Vagina (tissue), 2 donors: ENCODE results near the gene ATRIP. TPM values are rescaled to one million over a fixed set of nuclear protein-coding genes. Genes with fewer than 3 reads are reported as not detected.

ENCODE experiments used
- DNase-seq, 2 donors: peaks; one replicate each; pipeline ENCODE4 v3.0.0-alpha.2; 2017; ENCODE audit errors: extremely low spot score in 2 of 2
- H3K27ac ChIP-seq: fragments of 200-600 bp; sonication (generic); one replicate; pipeline ENCODE4 v1.5.1; 2019
- H3K27me3 ChIP-seq: fragments of 200-600 bp; sonication (generic); one replicate; pipeline ENCODE4 v1.5.1; 2019
- H3K36me3 ChIP-seq, 2 donors: fragments of 200-600 bp; sonication (generic); one replicate each; pipeline ENCODE4 v1.5.1; 2017 to 2019
- H3K4me1 ChIP-seq: fragments of 200-600 bp; sonication (generic); one replicate; pipeline ENCODE4 v1.5.1; 2019
- H3K4me3 ChIP-seq, 2 donors: fragments of 200-600 bp; sonication (generic); 1 replicate in 1 of 2; 2 replicates in 1 of 2; pipeline ENCODE4 v1.5.1; 2016 to 2019
- H3K9me3 ChIP-seq: fragments of 200-600 bp; sonication (generic); one replicate; pipeline ENCODE4 v1.5.1; 2019
- POLR2A ChIP-seq, 2 donors: fragments of 450-650 bp; IDR thresholded peaks; one replicate each; pipeline ENCODE4 v1.6.1; 2017; ENCODE audit warnings: antibody characterized with exemption in 2 of 2, mild to moderate bottlenecking in 2 of 2, moderate library complexity in 2 of 2
- POLR2AphosphoS5 ChIP-seq, 2 donors: sonication (generic); formaldehyde crosslinking; IDR thresholded peaks; one replicate each; pipeline ENCODE4 v1.9.0; 2017; ENCODE audit warnings: antibody characterized with exemption in 2 of 2, mild to moderate bottlenecking in 2 of 2, low read depth in 1 of 2; ENCODE audit not compliant: insufficient read depth in 1 of 2
- intact Hi-C: fragments of 100-400 bp; cut with DNase I; formaldehyde crosslinking; loops from one replicate; pipeline ENCODE4 v1.15.1; 2023
- total RNA-seq: library from RNA; depleted of rRNA; stranded (reverse); fragments of >200 nt; gene quantifications from one replicate; pipeline ENCODE4 v1.2.3, GENCODE V29; 2016
- TF ChIP-seq, protein P1 (sequence below), 3 experiments: fragments of 450-650 bp in 2 of 3; fragments of 200-600 bp in 1 of 3; sonication (generic) in 1 of 3; IDR thresholded peaks; one replicate each; pipeline ENCODE4 v1.5.1; 2017 to 2019; ENCODE audit warnings: antibody characterized with exemption in 3 of 3, mild to moderate bottlenecking in 2 of 3, moderate library complexity in 2 of 3

Gene ATRIP
- total RNA-seq, 1 donor from 2014 or later: 13.8 TPM

DNA sequence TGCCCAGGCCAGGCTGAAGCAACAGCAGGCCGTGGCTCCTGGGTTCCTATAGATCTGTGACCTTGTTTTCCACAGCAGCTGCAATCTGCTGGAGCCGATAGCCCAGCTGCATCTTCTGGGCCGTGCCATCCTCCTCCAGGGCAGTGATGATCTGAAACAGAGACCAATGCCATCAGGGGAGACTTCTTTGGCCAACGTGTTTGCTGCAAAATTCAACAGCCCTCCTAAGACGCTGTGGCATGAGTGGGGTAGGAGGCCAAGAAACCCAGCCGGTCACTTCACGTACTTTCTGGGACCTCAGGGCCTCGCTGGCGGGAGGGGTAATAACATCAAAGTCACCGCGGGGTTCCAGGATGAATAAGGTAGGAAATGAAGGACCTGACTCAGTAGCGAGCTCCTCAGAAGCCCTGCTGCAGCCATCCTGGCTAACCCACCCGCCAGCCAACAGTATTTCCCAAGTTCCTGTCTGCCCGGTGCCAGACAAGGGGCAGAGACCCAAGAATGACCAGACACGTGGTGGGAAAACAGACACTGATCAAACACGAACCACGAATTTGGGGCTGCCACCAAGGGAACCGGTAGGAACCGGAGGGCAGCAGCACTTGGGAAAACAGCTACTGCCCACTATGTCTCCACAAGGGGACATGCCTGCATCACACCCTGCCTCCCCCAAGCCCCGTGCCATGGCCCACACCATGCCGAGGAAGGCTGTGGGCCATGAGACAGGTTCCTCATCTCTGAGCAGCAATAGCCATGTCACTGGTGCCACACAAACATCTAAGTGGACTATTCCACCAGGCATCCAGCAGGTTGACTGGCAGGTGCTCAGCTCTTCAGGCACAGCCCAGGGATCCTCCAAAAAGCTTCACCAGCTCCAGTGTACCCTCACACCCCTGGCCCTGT is 41.8 kb upstream of the ATRIP start:
- DNase-seq: peak in 1 of 2 donors; percentile 91
- peaks cover 12% of the 10 kb centered on the region for H3K4me1 ChIP-seq
- no peaks in the 10 kb centered on the region for H3K27me3 ChIP-seq
- no peak overlapping the region for H3K4me3 ChIP-seq
- peaks cover 0 to 51% of the 10 kb centered on the region in 2 donors for H3K36me3 ChIP-seq
- H3K9me3 ChIP-seq: no peaks in the 10 kb centered on the region
- intact Hi-C loops: loop anchor here (5.0 kb wide), 1 partner anchor 33 kb away; no protein-coding TSS in a partner anchor
- H3K27ac ChIP-seq: peak overlapping the region; percentile 82
- TF ChIP-seq POLR2AphosphoS5 (IDR thresholded peaks at IDR 0.05; ENCODE audit: insufficient read depth in 1 of 2, low read depth in 1 of 2) (no peak), POLR2A (IDR thresholded peaks at IDR 0.05) (no peak)
- TF ChIP-seq, protein P1, sequence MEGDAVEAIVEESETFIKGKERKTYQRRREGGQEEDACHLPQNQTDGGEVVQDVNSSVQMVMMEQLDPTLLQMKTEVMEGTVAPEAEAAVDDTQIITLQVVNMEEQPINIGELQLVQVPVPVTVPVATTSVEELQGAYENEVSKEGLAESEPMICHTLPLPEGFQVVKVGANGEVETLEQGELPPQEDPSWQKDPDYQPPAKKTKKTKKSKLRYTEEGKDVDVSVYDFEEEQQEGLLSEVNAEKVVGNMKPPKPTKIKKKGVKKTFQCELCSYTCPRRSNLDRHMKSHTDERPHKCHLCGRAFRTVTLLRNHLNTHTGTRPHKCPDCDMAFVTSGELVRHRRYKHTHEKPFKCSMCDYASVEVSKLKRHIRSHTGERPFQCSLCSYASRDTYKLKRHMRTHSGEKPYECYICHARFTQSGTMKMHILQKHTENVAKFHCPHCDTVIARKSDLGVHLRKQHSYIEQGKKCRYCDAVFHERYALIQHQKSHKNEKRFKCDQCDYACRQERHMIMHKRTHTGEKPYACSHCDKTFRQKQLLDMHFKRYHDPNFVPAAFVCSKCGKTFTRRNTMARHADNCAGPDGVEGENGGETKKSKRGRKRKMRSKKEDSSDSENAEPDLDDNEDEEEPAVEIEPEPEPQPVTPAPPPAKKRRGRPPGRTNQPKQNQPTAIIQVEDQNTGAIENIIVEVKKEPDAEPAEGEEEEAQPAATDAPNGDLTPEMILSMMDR (IDR thresholded peaks at IDR 0.05): no peak

DNA sequence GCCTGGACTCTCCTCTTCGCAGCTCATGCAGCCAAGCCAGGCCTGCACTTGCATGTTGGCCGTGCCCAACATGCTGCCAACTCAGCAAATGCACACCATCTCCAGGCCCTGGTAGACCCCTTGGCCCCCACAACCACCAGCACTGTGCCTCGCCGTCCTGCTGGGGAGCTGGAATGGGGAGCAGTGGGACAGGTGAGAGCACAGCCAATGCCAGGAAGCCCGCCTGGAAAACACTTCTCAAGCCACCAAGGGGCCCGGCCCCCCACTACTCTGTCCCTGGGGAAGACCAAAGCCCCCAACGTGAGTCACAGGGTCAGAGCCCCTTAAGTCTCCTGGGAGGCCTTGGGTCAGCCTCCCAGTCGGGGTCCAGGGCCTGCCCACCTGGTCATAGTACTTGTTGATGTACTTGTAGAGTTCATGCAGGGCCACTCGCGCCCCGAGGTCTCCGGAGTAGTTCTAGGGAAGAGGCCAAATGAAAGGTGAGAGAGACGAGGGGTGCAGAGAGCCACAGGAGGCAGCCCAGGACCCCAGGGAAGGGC is 41.1 kb upstream of the ATRIP start:
- Histone ChIP-seq H3K9me3 (no peaks in the 10 kb centered on the region), H3K4me1 (peaks cover 12% of the 10 kb centered on the region), H3K4me3 (no peak overlapping the region), H3K36me3 (peaks cover 0 to 58% of the 10 kb centered on the region in 2 donors), H3K27ac (peak overlapping the region; percentile 48), H3K27me3 (no peaks in the 10 kb centered on the region)
- TF ChIP-seq, protein P1 (IDR thresholded peaks at IDR 0.05): no peak
- no peak for TF ChIP-seq POLR2AphosphoS5 (IDR thresholded peaks at IDR 0.05; ENCODE audit: insufficient read depth in 1 of 2, low read depth in 1 of 2)
- no peak for TF ChIP-seq POLR2A (IDR thresholded peaks at IDR 0.05)
- DNase-seq: no peak
- intact Hi-C loops: no loop called here

DNA sequence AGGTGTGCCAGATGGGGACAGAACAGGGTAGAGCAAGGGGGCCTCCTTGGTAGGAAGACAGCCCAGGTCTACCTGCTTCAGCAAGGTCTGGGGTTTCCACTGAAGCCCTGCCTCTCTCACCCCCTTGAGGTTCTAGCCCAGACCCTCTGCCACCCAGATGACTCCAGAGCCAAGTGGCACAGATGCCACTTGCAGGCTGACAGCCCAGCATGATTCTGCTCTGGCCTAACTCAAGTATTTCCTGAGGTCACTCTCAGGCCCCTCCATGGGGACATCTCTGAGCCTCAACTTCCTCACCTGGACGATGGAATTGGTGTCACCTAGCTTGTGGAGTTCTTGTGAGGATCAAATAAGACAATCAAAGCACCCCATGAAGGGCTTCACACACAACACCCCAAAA is 40.6 kb upstream of the ATRIP start:
- H3K4me1 ChIP-seq: peaks cover 11% of the 10 kb centered on the region
- no peak for DNase-seq
- H3K27me3 ChIP-seq: no peaks in the 10 kb centered on the region
- H3K4me3 ChIP-seq: no peak overlapping the region
- intact Hi-C loops: no loop called here
- no peak for TF ChIP-seq POLR2AphosphoS5 (IDR thresholded peaks at IDR 0.05; ENCODE audit: insufficient read depth in 1 of 2, low read depth in 1 of 2)
- TF ChIP-seq POLR2A (IDR thresholded peaks at IDR 0.05): no peak
- TF ChIP-seq, protein P1 (IDR thresholded peaks at IDR 0.05): no peak
- no peaks in the 10 kb centered on the region for H3K9me3 ChIP-seq
- peaks cover 0 to 63% of the 10 kb centered on the region in 2 donors for H3K36me3 ChIP-seq
- peak overlapping the region; percentile 48 for H3K27ac ChIP-seq

DNA sequence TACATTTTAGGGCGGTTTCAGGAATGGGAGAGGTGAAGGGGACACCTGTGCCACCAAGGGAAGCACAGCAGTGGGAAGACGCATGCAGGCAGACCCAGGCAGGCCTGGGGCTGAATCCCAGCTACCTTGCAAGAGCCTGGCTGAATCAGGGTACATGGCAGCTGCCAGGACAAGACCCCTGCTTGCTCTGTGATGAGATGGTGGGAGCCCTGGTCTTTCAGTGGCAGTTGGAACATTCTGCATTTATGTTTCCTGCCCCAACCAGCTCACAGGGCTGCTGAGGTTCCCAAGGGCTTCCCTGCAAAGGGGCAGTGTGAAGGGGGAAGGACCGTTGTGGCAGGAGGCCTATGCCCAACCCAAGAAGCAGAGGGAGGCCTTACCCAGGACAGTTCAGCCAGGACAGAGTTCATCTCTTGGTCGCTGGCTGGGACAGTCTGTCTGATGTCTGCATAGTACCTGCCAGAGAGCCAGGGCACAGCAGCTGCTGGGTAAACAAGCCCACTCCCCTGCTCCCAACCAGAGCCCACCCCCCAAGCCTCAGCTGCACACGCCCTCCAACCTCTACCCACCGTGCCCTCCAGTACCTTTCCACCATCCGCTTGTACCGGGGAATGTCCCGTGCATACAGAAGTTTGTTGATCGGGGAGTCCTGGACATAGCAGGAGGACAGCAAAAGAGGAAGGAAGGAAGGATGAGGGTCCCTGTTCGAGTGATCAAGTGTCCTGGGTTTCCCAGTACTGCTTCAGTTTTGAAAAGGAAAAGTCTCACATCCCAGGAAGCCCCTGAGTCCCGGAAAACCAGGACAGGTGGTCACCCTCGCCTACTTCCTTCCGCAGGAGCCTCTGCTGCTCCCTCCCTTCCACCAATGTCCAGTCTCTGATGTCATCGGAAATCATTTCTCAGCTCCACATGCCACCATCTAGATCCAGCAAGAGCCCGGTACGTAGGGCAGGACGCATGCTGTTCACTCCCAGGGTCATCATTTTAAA is 39.8 kb upstream of the ATRIP start:
- peak in 1 of 2 donors; percentile 79 for DNase-seq
- Histone ChIP-seq H3K27ac (no peak overlapping the region), H3K36me3 (peaks cover 0 to 71% of the 10 kb centered on the region in 2 donors), H3K4me1 (peaks cover 4% of the 10 kb centered on the region), H3K27me3 (no peaks in the 10 kb centered on the region), H3K4me3 (no peak overlapping the region), H3K9me3 (no peaks in the 10 kb centered on the region)
- intact Hi-C loops: no loop called here
- TF ChIP-seq POLR2AphosphoS5 (IDR thresholded peaks at IDR 0.05; ENCODE audit: insufficient read depth in 1 of 2, low read depth in 1 of 2): no peak
- TF ChIP-seq, protein P1 (IDR thresholded peaks at IDR 0.05): no peak
- TF ChIP-seq POLR2A (IDR thresholded peaks at IDR 0.05): no peak
